Lower leg skin (tissue), 3 donors: ENCODE results near the gene FMOD.

ENCODE experiments used
- CTCF ChIP-seq, 3 donors: fragments of 450-650 bp; IDR thresholded peaks; one replicate each; pipeline ENCODE4 v1.5.1; 2016; ENCODE audit warnings: antibody characterized with exemption in 3 of 3, mild to moderate bottlenecking in 3 of 3, moderate library complexity in 2 of 3
- POLR2A ChIP-seq, 2 donors: fragments of 450-650 bp; IDR thresholded peaks; one replicate each; pipeline ENCODE4 v1.6.1; 2016 to 2017; ENCODE audit warnings: antibody characterized with exemption in 2 of 2, mild to moderate bottlenecking in 1 of 2, moderate library complexity in 1 of 2

GRCh38 chr1:203338335-203339036 is 12.4 kb downstream of the FMOD start:
- TF ChIP-seq CTCF (IDR thresholded peaks at IDR 0.05) (peak in 1 of 3 donors; percentile 64), POLR2A (IDR thresholded peaks at IDR 0.05) (no peak)
